Urothelium cell line (cell line): Measurements from ENCODE around the gene IFIT1.
A peak's percentile ranks its signal among the peaks of the same experiment; 100 is the strongest.
"Not testable (repeated sequence)": the region's sequence is repeated elsewhere in the genome, so short reads cannot be mapped to it uniquely, and the experiment has no call there.

Experiments
- DNase-seq: peaks from one replicate; pipeline ENCODE4 v3.0.0; 2011; ENCODE audit warnings: low spot score, mixed read lengths
- FAIRE-seq: peaks from 2 replicates; lab custom pipeline; 2011; peaks lifted over from hg19 to GRCh38; lab: Jason Lieb, UNC

The IFIT1 gene

GRCh38 chr10:89428877-89429276, 36.5 kb downstream of the IFIT1 start:
- no peak for FAIRE-seq
- DNase-seq, result no peak

DNA sequence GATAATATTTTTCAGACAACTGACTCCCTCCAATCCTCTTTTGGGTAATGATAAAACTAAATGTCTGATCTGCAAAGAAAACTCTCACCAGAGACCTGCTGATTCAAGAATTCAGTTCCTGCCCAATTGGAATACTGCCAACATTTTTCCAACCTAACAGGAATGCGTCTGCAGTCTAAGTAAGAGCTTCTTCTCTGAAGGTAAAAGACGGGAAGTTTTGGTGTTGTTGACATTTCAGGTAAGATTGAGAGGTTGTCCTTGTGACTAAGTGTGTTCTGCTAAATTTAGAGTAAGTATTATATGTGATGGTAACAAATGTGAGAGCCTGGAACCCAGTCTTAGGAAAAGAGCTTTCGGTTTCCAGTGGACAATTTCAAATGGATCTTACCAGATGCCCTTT, 39.6 kb downstream of the IFIT1 start:
- no peak for FAIRE-seq
- DNase-seq, result peak; percentile 42

- no peak for DNase-seq
- FAIRE-seq, result no peak
These were observed 46.1 kb downstream of the IFIT1 start for GRCh38 chr10:89438525-89438924.

- DNase-seq, result no peak
- no peak for FAIRE-seq
These were observed 48.0 kb downstream of the IFIT1 start for GRCh38 chr10:89440226-89441009.

GRCh38 chr10:89442289-89442688, 49.9 kb downstream of the IFIT1 start:
- no peak for DNase-seq
- FAIRE-seq, result no peak

DNA sequence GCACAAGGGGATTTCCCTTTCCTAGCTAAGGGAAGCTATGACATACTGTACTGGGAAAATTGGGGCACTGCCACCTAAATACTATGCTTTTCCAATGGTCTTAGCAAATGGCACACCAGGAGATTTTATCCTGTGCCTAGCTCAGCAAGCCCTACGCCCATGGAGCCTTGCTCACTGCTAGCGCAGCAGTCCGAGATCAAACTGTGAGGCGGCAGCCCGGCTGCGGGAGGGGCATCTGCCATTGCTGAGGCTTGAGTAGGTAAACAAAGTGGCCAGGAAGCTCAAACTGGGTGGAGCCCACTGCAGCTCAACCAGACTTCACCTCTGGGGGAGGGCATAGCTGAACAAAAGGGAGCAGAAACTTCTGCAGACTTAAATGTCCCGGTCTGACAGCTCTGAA, 52.4 kb downstream of the IFIT1 start:
- not testable (repeated sequence) for FAIRE-seq, DNase-seq

DNA sequence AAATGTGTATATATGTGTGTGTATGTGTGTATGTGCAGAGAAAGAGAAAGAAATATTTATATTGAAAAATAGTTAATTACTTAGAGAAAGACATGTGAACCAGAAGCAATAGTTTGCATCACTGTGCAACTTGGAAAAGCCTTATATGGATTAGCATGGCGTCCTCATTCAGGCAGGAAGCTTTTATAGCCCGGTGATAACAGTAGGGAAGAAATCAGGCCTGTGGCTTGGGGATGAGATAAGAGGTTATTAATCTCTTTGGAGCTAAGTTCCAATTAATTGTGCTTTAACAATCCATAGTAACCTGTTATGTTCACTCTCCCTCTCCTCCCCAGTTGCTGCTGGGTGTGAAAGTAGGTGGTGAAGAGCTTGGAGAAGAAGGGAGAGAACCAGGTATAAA, 58.5 kb downstream of the IFIT1 start:
- no peak for FAIRE-seq
- no peak for DNase-seq

- DNase-seq (no peak), FAIRE-seq (no peak)
These were observed 59.8 kb downstream of the IFIT1 start for GRCh38 chr10:89452193-89452592.

- FAIRE-seq (no peak), DNase-seq (no peak)
These were observed 62.3 kb downstream of the IFIT1 start for GRCh38 chr10:89454561-89455347.
